K562 (cell line): Measurements from ENCODE around the gene UGT2B7. TPM values are rescaled to one million over a fixed set of nuclear protein-coding genes. Genes with fewer than 3 reads are reported as not detected.

ENCODE experiments used
- ATAC-seq: fragments of 200-7000 bp; cut with Tn5 transposase; 3 replicates; pipeline ENCODE4 v1.9.1; 2020; ENCODE audit warnings: moderate library complexity
- BruUV-seq: library from RNA; stranded (reverse); fragments of 400-500 nt; replicated peaks from 2 replicates; lab custom pipeline; 2021; lab: Mats Ljungman, UMichigan
- CTCF ChIA-PET: fragments of 300-600 bp; formaldehyde crosslinking; extraction: SDS; loops from one replicate; lab custom pipeline; 2021; ENCODE audit warnings: low intra/inter-chr PET ratio; lab: Yijun Ruan, JAX
- POLR2A ChIA-PET: fragments of 300-600, 350-650 bp; sonication (Branson Sonifier 250); formaldehyde crosslinking; extraction: SDS; loops from one replicate; lab custom pipeline; 2021; ENCODE audit warnings: antibody characterized with exemption, inconsistent platforms; lab: Yijun Ruan, JAX
- DNase-seq, 4 experiments: peaks; one replicate each; pipeline versions ENCODE4 v3.0.0 to v3.0.0-alpha.2; 2011 to 2018; ENCODE audit warnings: low spot score in 3 of 4, mixed read lengths in 3 of 4; ENCODE audit errors: extremely low read depth in 1 of 4
- FAIRE-seq: peaks from 2 replicates; lab custom pipeline; 2011; peaks lifted over from hg19 to GRCh38; lab: Jason Lieb, UNC
- H2AFZ ChIP-seq: 2 replicates; pipeline ENCODE4 v1.6.0; 2011; ENCODE audit warnings: low read depth, low read length, control low read depth, inconsistent platforms
- H3K27ac ChIP-seq: fragments of 200-600 bp; 3 replicates; pipeline ENCODE4 v1.8.0; 2011; ENCODE audit warnings: low read depth, mild to moderate bottlenecking, control low read depth, inconsistent platforms, low read length, moderate library complexity, mixed read lengths; ENCODE audit errors: extremely low read depth
- H3K27me3 ChIP-seq, 2 experiments: fragments of 300-600 bp in 1 of 2; 2 replicates in 1 of 2; 3 replicates in 1 of 2; pipeline versions ENCODE4 v1.6.0 to v1.8.0; 2011; ENCODE audit warnings: inconsistent platforms in 2 of 2, low read length in 2 of 2, mild to moderate bottlenecking in 1 of 2, mixed read lengths in 1 of 2, moderate library complexity in 1 of 2; ENCODE audit not compliant: control insufficient read depth in 2 of 2, insufficient read depth in 2 of 2
- H3K36me3 ChIP-seq: fragments of 300-600 bp; 3 replicates; pipeline ENCODE4 v1.8.0; 2011; ENCODE audit warnings: mild to moderate bottlenecking, low read length, inconsistent platforms; ENCODE audit not compliant: control insufficient read depth, insufficient read depth
- H3K4me1 ChIP-seq, 2 experiments: fragments of 200-600 bp in 1 of 2; replicated peaks in 1 of 2; 2 replicates in 1 of 2; 3 replicates in 1 of 2; pipeline versions ENCODE4 v1.5.1 to v1.8.0; 2011; ENCODE audit warnings: inconsistent platforms in 2 of 2, low read length in 2 of 2, mild to moderate bottlenecking in 1 of 2, mixed read lengths in 1 of 2, moderate library complexity in 1 of 2; ENCODE audit not compliant: control insufficient read depth in 2 of 2, insufficient read depth in 2 of 2
- H3K4me2 ChIP-seq: 2 replicates; pipeline ENCODE4 v1.6.1; 2011; ENCODE audit warnings: low read length, control low read depth, inconsistent platforms, mixed read lengths; ENCODE audit not compliant: insufficient read depth
- H3K4me3 ChIP-seq: fragments of 200-600 bp; sonication (generic), shearing (Covaris generic); 2 replicates; pipeline ENCODE4 v1.5.1; 2016; ENCODE audit warnings: control low read depth, inconsistent platforms
- H3K79me2 ChIP-seq: fragments of 200-600 bp; 3 replicates; pipeline ENCODE4 v1.8.0; 2011; ENCODE audit warnings: low read length, inconsistent platforms; ENCODE audit not compliant: control insufficient read depth, insufficient read depth
- H3K9ac ChIP-seq, 2 experiments: 2 replicates each; pipeline versions ENCODE4 v1.6.0 to v1.6.1; 2011; ENCODE audit warnings: low read depth in 2 of 2, low read length in 2 of 2, control low read depth in 1 of 2, inconsistent platforms in 1 of 2, mild to moderate bottlenecking in 1 of 2, mixed read lengths in 1 of 2; ENCODE audit not compliant: insufficient read depth in 1 of 2
- H3K9me1 ChIP-seq: one replicate; pipeline ENCODE4 v1.6.0; 2011; ENCODE audit warnings: inconsistent platforms, mild to moderate bottlenecking, low read length, moderate library complexity; ENCODE audit not compliant: control insufficient read depth, insufficient read depth
- H3K9me3 ChIP-seq: replicated peaks from 2 replicates; pipeline ENCODE4 v1.5.1; 2011; ENCODE audit warnings: low read depth, low read length, inconsistent platforms; ENCODE audit not compliant: control insufficient read depth, insufficient read depth
- H4K20me1 ChIP-seq: replicated peaks from 2 replicates; pipeline ENCODE4 v1.6.1; 2011; ENCODE audit warnings: low read length, inconsistent platforms, mixed read lengths; ENCODE audit not compliant: control insufficient read depth, insufficient read depth
- BACH1 ChIP-seq: fragments of 200-800 bp; sonication (Bioruptor generic); IDR thresholded peaks from 2 replicates; pipeline ENCODE4 v1.6.1; 2016; ENCODE audit warnings: missing genetic modification characterization, missing compliant biosample characterization
- CEBPZ ChIP-seq: fragments of 150-350 bp; IDR thresholded peaks from 2 replicates; pipeline ENCODE4 v1.6.1; 2014; ENCODE audit warnings: low read depth, mild to moderate bottlenecking, low read length, borderline replicate concordance
- ZNF696 ChIP-seq: fragments of 250-450 bp; sonication (Bioruptor Pico); conservative IDR thresholded peaks from 2 replicates; pipeline ENCODE4 v1.4.0; 2020; ENCODE audit warnings: mild to moderate bottlenecking, moderate library complexity
- WGBS: fragments of 100-300 bp; shearing (Covaris generic); methylation state at CpG from one replicate; pipeline ENCODE4 v1.1.6; 2016; ENCODE audit warnings: low coverage, mixed read lengths; ENCODE audit not compliant: insufficient coverage; ENCODE audit errors: missing lambda C conversion rate; 5-methylcytosine and 5-hydroxymethylcytosine counted together
- in situ Hi-C: fragments of 300-500 bp; cut with MboI; formaldehyde crosslinking; loops from 4 replicates; pipeline ENCODE4 v1.15.0; 2018; ENCODE audit warnings: inconsistent platforms, mixed read lengths
- intact Hi-C: fragments of 100-400 bp; cut with micrococcal nuclease; formaldehyde crosslinking; loops from 2 replicates; pipeline ENCODE4 v1.14.2; 2022
- polyA plus RNA-seq, 8 experiments: library from polyadenylated mRNA; depleted of rRNA in 4 of 8; stranded (reverse) in 5 of 8; unstranded in 3 of 8; fragments of >200 nt; fragmentation: Nextera tagmentation in 2 of 8; fragmentation: Illumina TruSeq in 1 of 8; extraction: Ambion mirVana in 2 of 8; extraction: Trizol in 1 of 8; gene quantifications; 2 replicates each; pipeline versions ENCODE4 v1.2.1 to v1.2.3, GENCODE V29; 2011 to 2014; ENCODE audit warnings: inconsistent platforms in 1 of 8, missing spikeins in 1 of 8
- total RNA-seq, 7 experiments: library from RNA; depleted of rRNA in 6 of 7; stranded (reverse); fragments of >200 nt in 6 of 7; fragmentation: Illumina TruSeq in 2 of 7; extraction: Trizol in 2 of 7; gene quantifications; 2 replicates each; pipeline versions ENCODE4 v1.2.1 to v1.2.3, GENCODE V29; 2011 to 2021; ENCODE audit warnings: low replicate concordance in 1 of 7

The UGT2B7 gene
- total and polyA plus RNA-seq, 9 of the 15 experiments (the other 6 are each of a cell fraction or from before 2014, with no cell fraction given) = 0.04 to 0.18 (median 0.14) TPM; not detected in 5

- 2% methylated on average over 4 of the region's 4 CpGs for WGBS
- no peaks in the 10 kb centered on the region for H4K20me1 ChIP-seq
- no peaks in the 10 kb centered on the region for H3K36me3 ChIP-seq
- no peaks in the 10 kb centered on the region for H3K9me1 ChIP-seq
- TF ChIP-seq CEBPZ = no peak
- TF ChIP-seq ZNF696 (CRISPR knock-in tag) = no peak
- no peak for TF ChIP-seq BACH1 (tag)
- H3K4me1 ChIP-seq = no peaks in the 10 kb centered on the region
- ChIA-PET POLR2A (no interaction called here), CTCF (no interaction called here)
- no peak overlapping the region for H3K4me3 ChIP-seq
- no TSS peak for BruUV-seq
- in situ Hi-C loops = no loop called here
- no peak overlapping the region for H3K9ac ChIP-seq
- H3K27me3 ChIP-seq = no peaks in the 10 kb centered on the region
- FAIRE-seq = no peak
- no peak for ATAC-seq
- H2AFZ ChIP-seq = no peak overlapping the region
- H3K27ac ChIP-seq = no peak overlapping the region
- intact Hi-C loops = no loop called here
- no peaks in the 10 kb centered on the region for H3K79me2 ChIP-seq
- DNase-seq = no peak
- no peaks in the 10 kb centered on the region for H3K9me3 ChIP-seq
- no peak overlapping the region for H3K4me2 ChIP-seq
These were observed 38.2 kb downstream of the UGT2B7 start for GRCh38 chr4:69134471-69134870.
